GM19035 (cell line): Measurements from ENCODE around the gene TCERG1L.

ENCODE experiments used
- ATAC-seq: cut with Tn5 transposase; IDR thresholded peaks from one replicate; pipeline ENCODE4 v1.9.1; 2021; ENCODE audit not compliant: unreplicated experiment

TCERG1L gene

DNA sequence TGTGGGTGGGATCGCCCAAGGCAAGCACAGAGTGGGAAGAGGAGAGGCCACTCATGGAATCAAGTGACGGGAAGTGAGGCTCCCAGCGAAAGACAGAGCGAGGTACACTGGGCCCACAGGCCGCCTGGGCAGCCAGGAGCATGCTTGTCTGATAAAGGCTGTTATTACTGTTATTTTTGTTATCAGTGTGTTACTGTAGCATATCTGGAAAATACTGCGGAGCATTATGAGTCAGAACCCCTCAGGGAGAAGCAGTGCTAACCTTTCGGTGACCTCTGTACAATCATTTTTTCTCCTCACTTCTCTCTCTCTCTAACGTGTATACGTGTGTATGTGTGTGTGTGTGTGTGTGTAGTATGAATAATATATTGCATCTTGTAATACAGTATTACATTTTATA is 3.8 kb upstream of the TCERG1L start:
- no peak for ATAC-seq

DNA sequence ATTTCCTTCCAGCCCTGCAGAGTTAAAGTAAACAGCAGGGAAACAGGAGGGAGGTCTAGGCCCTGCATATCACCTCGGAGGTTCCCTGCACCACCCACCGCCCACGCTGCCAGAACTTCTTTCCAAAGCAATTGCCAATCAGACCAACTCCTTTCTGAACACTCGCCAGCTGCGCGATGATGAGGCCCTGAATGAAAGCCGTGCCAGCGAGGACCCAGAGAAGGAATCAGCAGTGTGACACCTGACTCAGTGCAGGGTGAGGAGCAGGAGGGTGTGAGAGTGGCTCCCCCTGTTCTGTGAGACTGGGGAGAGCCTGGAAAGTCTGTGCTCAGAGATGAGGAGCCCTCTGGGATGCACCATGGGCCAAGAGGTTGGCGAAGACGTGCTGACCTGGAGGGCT is 3.3 kb upstream of the TCERG1L start:
- no peak for ATAC-seq

DNA sequence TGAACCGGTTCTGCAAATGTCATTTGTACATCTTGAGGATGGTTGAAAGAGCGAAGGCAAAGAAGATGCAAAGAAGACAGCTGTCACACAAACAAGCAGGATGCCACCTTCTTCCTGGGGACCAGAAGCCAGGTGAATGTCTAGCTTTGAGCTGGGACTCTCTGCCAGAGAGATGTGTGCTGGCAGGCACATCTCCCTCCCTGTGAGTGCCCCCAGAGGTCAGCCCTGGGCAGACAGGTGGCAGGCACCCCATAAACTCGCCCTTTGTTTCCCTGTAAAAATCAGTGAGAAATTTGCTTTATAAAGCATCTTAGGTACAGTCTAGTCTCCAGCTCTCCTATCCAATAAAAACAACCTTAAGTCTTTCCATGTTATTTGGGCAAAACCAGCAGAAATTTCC is 2.6 kb upstream of the TCERG1L start:
- ATAC-seq: no peak

DNA sequence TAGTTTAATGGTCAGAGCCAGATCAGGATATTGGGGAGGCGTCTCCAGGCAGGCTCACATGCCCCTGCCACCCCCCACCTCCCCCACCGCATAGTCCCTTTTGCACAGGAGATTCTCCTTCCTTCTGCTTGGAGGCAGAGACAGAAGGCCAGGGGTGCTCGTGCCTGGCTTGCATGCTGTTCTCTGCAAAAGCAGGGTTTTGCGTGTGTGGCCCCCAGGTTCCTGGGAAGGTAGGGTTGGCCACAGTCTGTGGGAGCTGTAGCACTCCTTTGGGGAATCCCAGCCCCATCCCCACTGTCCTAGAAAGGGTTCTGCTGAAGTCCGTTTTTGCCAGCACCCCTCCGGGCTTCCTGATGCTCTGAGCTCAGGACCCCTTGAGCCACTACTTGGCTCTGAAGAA is 1.9 kb upstream of the TCERG1L start:
- ATAC-seq: no peak

DNA sequence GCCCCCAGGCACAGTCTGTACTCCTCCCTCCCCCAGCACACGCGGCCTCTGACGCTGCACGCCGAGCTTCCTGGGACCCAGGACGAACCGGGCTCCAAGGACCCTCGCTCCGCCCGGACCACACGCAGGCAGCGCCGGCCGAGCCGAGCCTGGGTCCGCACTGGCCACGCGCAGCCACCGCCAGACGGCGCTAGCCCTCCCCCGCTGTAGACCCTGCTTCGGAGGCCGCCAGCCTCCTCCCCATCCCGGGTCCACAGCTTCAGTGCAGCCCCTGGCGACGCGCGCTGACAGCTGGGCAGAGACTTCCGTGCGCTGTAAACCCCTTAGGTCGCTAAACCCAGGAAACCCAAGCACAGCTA is 936 bp upstream of the TCERG1L start:
- no peak for ATAC-seq

DNA sequence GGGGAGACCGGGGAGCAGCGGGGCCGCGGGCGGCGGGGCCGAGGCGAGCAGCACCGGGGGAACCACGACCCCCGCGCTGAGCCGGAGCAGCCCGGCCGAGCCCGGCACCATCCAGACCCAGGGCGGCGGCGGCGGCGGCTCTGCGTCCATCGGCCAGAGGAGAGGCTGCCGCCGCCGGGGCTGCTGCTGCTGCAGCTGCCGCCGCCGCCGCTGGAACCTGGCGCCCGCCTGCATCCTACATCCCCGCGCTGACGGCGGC is 190 bp downstream of the TCERG1L start:
- no peak for ATAC-seq

DNA sequence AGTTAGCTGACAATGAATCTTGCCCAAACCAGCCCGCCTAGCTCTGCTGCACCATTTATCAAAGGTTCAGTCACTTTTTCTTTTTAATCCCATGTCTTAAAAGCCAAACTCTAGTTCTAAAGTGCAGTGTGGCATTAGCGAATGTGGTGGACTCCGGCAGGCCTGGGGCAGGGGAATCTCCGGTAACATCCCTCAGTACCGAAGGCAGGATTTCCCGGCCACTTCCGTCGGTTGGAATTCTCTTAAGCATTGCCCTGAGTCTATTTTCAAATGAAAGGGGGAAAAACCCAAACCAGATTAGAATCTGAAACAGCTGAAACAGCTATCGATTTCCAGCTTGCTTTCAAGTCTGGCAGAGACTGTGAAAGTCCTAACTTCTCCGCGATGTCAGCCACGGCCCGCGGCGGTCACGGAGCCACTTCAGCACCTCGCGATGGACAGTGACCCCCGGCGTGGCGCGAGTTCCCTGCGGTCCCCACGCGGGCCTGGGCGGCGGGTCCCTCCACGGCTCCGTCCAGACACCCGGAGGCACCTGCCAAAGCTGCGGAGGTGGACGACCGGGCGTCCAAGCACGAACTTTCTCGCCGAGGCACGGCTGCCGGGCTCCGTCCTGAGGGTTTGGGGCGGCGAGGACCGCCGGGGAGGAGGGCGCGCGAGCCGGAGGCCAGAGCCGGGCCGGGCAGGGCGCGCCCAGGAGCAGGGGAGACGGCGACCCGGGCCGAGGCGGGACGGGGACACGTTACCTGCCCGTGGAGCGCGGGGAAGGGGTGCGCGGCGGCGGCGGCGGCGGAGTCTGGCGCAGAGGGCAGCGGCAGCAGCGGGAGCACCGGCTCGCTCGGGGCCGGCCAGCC is 745 bp downstream of the TCERG1L start:
- no peak for ATAC-seq

DNA sequence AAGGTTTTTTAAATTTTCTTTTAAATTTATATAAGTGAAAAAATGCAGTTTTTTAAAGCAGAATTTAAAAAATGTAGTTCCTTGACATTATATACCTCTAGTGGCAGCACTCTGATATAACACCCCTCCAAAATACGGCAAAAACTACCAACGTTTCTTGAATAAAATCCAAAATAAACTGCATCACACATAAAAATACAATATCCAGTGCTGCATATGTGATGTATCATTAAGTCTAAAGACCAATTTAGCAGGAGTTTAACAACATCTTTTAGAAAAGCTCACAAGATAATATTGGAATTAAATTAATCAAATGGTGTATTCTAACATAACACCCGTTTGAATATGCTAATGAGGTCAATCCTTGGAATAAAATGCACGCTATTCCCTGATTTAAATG is 1.4 kb downstream of the TCERG1L start:
- ATAC-seq: no peak

DNA sequence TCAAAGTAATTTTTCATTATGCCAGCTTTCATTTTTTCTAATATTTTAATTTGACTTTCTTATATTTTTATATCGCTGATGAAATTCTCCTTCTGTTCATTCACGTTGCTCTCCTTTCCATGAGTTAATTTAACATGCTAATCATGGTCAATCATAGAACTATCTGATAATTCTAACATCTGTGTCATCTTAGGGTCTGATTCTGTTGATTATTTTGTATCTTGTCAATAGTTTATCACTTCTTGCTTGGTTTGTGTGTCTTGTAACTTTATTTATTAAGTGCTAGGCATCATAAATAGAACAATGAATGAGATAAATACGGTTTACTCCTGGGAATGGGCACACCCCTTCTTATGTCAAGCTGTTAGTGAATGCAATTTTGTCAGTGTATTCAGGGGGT is 11.0 kb downstream of the TCERG1L start:
- no peak for ATAC-seq

DNA sequence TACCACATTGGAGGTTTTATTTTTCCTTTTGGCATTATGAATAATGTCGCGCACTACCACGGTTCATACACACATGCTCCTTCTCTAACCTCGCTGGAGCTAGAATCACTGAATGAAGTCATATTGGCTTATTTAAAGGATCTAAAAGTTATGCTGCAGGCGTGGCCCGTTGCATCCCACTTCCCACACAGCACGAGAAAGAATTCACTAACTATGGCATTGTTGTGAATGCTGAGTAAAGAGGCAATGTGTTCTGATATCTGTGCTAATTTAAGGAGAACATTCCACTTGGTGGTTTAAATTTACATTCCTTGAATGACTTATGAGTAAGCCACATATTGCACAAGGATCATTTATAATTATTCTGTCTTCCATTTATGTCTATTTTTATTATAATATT is 20.7 kb downstream of the TCERG1L start:
- ATAC-seq: no peak

DNA sequence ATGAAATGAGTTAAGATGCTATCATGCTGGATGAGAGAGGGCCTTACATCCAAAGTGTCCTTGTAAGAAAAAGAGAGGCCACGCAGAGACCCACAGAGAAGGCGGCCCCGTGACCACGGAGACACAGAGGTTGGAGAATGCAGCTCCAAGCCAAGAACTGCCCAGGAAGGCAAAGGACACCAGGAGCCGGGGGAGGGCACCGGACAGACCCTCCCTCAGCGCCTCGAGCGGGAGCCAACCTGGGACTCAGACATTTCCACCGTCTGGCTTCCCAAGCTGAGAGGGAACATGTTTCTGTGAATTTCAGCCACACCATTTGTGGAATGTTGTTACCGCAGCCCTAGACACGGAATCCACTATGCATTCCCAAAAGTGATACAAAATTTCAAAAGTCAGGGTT is 22.9 kb downstream of the TCERG1L start:
- no peak for ATAC-seq

DNA sequence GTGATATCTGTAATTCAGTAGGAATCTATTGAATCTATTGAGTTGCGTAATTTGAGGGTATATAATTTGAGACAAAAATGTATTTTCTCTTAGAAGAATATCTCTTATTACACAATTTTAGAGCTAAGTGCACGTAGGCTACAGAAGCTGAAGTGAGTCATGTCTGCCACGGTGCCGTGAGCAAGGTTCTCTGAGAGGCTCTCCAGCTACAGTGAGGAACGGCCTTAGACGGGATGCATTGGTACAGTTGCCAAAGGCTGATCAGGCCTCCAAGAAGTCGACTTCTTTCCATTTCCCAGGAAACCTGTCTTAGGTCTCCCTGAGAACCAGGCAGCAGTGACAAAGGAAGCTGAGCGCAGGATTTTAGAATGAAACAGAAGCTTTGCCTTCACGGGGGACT is 28.6 kb downstream of the TCERG1L start:
- ATAC-seq: no peak

DNA sequence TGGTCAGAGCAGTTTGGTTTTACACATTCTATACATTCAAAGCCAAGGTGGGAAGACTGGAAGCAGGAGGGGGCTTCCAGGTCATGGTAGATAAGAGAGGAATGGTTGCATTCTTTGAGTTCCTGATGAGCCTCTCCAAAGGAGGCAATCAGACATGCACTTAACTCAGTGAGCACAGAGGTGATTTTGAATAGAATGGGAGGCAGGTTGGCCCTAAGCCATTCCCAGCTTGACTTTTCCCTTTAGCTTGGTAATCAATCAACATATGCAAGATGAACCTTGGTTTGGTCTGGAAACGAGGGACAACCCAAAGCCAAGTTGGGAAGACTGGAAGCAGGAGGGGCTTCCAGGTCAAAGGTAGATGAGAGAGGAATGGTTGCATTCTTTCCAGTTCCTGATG is 31.4 kb downstream of the TCERG1L start:
- ATAC-seq: no peak

DNA sequence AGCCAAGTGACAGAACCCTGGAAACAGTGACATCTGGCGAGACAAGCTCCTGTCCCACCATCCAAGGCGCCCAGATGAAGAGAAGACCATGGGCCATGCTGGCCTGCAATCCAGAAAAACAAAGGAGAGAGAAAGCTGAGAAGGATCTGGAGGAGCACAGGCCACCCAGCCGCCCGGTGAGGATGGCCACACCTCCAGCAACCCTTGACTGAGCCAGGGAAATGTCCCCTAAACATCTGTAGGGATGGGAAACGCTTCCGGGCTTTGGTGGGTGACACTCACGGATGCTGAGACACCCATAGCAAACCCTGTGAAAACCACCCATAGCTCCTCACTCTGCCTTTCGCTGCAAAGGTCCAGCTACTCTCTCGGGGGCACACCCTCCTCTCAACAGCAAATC is 32.0 kb downstream of the TCERG1L start:
- ATAC-seq: no peak

DNA sequence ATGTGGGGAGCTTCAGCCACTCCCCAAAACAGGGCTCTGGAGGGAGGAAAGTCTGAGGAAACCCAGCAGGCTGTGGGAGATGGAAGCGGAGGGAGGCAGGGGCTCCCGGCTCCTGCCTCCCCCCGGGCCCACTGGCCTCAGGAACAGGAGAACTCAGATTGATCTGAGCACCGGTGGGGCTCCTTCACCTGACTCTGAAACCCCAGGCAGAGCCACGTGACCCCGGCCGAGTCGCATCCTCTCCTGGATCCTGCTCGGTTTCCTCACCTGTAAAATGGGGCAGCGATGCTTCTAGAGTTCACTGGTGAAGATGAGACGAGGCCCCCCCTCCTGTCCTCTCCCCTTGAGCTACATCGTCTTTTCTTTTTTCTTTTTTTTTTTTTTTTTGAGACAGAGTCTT is 33.6 kb downstream of the TCERG1L start:
- no peak for ATAC-seq

DNA sequence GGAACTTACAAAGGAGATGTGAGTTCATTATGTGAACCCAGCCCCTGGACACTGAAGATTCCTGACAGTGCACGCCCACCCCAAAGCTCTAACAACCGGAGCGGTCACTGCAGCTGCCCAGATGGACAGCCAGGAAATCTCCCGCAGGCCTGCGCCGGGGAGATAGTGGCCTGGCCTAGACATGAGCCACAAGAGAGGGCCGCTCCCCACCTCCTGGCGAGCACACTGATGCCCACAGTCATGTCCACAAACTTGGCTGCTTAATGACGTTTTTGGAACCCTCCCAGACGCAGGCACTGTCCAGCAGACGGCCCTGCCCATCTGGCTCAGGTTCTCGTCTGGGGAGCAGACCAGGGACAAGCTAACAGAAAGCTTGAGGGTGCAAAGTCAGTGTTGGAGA is 34.2 kb downstream of the TCERG1L start:
- no peak for ATAC-seq

DNA sequence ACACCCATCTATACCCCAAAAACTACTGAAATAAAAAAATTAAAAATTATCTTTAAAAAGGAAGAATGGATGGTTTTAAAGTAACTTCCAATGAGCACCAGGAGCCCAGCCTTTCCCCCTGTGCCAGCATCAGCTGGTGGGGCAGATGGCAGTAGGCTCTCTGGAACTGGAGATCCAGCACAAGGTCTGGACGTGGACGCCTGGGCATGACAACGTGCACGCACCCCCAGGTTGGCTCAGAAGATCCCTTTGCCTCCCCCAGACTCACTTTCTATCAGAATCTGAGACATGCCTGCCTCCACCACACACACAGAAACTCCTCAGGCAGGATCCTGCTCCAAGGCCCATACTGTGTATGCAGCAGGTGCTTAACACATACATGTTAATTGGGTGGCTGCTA is 35.8 kb downstream of the TCERG1L start:
- ATAC-seq: no peak

DNA sequence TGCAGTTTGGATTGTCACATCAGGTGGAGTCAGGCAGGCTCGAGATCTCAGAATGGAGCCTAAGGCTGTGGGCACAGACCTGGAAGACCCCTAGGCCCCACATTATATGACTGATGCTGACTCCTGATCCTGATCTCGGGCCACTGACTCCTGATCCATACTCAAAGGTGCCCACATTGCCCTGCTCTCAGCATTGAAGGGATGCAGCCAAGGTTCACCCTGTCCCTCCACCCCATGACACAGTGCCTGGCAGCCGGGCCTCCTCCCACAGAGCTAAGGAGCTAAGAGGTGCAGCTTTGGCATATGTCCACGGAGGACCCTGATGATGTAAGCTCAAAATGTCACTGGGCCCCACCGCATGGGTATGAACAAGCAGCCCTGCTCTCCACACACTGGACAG is 36.6 kb downstream of the TCERG1L start:
- ATAC-seq: no peak

DNA sequence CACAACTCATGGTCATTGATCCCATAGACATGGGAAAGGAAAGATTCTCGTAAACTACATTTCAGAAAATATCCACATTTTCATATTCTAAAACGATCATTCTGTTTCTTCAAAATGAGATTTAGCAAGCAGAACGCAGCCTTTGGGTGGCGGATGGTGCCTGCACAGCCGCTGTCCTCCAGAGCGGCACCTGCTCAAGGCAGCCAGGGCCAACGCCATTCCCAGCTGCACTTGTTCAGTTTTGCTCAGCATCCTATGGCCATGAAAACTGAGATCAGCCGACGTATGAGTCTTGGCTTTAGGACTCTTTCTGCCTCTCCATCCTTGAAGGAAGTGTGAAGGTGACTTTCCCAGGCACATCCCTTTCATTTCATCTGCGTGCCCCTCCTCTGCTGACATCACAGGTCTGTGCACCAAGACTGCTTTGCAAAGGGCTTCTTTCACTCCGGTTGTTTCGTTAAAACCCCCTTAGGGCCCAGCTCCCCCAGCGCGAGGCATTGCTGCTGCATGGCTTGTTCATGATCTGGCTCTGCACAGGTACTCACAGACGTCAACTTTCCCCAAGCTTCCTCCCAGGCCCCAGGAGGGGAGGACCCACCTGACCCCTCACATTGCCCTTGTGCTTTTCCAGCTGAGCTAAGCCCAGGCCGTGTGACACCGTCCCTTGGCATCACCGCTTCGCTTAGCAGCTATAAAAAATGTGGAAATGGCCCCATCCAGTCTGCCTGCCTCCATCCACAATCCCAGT is 37.2 kb downstream of the TCERG1L start:
- ATAC-seq: no peak

DNA sequence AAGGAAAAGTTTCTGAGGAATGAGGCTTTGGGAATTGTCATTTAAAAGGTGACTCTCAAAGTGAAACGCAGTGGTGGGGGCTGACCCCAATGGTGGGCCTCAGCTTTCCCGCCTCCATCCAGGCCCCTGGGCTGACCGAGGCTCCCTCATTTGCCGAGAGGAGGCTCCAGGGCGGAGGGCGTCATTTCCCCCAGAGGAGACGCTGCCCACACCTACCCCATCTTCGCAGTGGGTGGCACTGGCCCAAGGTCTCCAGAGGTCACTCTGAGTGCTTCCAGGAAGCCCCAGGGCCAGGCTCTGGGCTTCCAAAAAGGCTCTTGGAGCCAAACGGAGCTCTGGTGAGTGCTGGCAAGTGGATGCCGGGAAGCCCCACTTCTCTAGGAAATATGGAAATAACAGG is 38.0 kb downstream of the TCERG1L start:
- no peak for ATAC-seq

DNA sequence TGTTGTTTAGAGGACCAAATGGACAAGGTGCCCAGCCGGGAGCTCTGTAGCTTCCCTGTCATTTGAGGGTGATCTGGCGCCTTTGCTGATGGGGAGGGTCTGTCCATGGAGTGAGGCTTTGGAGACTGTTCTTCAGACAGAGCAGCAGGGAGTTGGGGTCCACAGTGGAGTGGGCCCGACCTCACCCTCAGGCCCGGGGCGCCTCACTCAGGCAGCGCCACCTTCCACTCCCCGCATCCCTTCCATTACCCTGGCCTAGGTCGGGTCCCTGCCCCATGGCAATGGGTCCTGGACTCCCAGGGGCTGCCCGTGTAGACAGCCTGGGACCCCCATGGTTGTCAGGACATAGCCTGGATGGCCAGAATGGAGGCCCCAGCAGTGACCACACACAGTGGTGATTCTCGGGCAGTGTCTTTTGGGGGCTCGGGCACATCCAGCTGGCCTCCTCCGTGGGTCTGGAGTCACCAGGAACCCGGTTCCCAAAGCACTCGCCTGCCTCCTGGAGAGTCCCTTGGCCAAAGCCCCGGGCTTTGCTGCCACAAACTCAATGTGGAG is 38.5 kb downstream of the TCERG1L start:
- no peak for ATAC-seq

DNA sequence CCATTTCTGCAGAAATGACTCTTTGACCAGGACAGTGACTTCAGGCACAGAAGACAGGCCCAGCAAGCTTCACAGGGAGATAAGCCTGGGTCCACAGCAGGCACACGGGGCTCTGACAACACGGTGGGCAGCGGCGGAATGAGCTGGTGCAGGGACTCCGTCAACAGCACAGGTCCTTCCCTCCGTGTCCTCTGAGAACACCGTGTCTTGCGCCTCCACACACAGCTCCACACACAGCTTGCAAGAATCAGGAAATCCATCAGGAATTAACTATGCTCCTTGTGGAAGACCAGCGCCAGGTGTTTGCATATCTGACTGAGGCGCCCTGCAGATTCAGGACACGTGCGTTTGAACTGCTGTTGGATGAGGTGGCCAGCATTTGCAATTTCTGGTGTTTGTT is 39.6 kb downstream of the TCERG1L start:
- no peak for ATAC-seq
